HG02981 (cell line): ENCODE measurements around the gene TMEM150B.

Source experiments
- ATAC-seq: cut with Tn5 transposase; IDR thresholded peaks from one replicate; pipeline ENCODE4 v1.9.1; 2021; ENCODE audit warnings: mild to moderate bottlenecking, moderate library complexity; ENCODE audit not compliant: unreplicated experiment

Gene TMEM150B

DNA sequence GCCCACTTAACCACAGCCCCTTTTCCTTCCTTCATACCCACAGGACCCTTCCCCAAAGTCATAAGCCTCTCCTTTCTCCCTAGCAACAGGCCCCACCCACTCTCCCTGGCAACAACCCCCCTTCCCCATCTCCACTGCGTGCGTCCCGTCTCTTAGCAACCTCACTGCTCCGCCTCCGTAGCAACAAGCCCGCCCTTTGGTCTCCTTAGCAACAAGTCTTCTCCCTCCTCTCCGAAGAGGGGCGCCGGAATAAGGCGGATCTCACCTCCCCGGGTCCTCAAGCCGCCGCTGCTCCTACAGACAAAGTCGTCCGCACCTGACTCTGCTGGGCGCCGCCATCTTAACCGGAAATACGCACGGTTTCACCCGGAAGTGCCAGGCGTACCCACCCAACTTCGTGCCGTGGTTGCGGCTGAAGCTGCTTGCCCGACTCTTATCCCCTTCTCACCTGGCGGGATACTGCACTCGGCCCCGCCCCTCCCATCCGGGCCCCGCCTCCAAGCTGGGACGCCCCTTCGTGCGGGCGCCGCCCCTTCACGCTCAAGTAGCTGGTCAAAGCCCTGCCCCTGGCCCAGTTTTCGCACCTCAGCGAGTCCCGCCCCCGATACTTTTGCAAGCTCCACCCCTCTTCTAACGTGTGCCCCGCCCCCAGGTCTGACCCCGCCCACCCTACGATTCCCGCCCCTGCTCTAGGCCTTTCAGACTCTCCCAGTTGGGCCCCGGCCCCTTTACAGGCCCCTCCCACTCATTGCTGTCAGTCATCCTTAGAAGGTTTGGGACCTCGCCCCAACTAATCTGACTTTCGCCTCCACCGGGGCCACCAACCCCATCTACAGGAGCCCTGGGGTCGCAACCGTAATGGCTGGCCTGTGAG is 45.1 kb downstream of the TMEM150B start, which contains the start of gene HSPBP1:
Gene HSPBP1 (minus strand): TSS at position 341 of the 874 bp plus-strand sequence. CDS start 502 bp downstream, outside the sequence.
- ATAC-seq = peak; percentile 66

- no peak for ATAC-seq
Observed at GRCh38 chr19:55279340-55279739, 45.8 kb downstream of the TMEM150B start.

GRCh38 chr19:55278391-55279135 is 46.6 kb downstream of the TMEM150B start:
- no peak for ATAC-seq

- ATAC-seq = no peak
Observed at GRCh38 chr19:55277494-55277893, 47.6 kb downstream of the TMEM150B start.

DNA sequence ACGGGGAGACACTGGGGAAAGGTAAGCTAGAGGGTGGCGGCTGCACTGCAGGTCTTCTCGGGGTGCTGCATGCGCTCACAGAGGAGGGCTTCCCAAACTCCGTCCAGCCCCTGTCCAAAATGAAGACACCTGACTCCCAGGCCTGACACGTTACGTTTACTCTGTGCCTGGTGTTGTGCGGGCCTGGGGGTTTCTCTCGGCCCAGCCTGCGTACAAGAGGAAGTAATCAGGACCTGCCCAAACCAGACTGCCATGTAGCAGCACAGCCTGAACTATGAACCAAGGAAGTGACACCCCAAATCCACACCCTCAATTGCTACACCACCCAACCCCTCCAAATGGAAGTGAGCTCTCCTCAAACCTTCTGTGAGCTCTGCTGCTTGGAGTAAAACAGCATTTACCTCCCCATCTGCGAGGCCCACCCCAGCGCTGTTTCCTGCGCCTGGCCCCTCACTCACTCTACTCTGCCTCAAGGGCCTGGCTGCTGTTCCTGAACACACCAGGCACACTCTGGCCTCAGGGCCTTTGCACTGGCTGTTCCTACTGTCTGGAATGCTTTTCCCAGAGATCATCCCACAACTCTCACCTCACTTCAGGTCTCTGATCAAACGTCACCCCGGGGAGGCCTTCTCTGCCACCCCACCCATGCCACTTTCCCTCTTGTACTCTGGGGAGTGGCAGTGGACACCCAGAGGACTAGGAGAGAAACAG is 48.3 kb downstream of the TMEM150B start:
- no peak for ATAC-seq

DNA sequence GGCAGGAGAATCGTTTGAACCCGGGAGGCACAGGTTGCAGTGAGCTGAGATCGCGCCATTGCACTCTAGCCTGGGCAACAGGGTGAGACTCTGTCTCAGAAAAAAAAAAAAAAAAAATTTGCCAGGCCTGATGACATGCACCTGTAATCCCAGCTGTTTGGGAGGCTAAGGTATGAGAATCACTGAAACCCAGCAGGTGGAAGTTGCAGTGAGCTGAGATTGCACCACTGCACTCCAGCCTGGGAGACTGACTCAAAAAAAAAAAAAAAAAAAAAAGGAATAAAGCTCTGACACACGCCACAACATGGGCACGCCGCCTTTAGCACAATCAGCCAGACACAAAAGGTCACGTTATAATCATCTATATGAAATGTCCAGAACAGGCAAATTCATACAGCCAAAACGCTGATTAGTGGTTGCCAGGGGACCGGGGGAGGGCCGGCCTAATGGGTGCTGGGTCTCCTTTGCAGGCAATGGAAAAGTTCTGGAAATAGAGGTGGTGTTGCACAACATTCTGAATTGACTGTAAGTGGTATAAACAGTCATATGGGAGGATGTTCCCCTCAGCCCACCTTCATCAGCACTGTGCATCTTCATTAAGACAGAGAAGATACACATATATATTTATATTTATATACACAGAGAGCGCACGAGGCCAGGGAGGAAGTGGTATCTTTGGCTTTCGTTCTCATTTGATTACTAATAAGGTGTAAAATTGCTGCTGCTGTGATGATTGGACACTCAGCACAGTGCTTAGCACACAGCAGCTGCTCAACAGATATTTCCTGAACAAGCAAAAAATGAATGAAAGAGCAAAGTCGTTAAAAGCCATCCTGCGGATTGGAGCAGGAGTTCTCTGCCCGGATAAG is 49.1 kb downstream of the TMEM150B start:
- peak; percentile 49 for ATAC-seq

DNA sequence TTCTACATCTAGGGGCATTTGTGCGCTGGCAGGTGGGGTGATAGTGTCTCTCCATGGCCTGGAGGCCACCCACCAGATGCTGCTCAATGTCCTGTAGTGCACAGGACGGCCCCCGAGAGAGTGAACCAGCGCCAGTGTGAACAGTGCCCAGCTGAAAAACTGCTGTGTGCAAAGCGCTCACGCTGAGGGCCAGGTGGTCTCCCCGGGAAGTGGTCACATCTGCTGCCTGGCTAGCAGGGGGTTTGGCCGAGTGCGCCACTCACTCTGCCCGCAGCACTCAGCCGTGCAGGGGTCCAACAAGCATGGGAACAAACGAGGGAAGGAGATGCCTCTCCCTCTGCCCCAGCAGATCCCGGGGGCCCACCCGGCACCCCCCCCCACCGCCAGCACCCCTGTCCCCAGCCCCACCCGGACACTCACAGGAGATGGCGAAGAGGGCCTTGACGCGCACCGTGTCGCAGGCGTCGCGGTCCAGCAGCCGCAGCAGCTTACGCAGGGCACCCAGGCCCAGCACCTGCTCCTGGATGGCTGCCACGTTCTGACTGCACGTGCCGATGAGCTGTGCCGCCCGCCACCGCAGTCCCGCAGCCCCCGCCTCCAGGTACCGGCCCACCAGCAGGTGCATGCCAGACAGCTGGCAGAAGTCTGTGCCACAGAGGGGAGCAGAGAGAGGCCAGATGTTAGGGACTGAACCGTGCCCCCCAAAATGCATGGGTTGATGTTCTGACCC is 51.0 kb downstream of the TMEM150B start:
- ATAC-seq = no peak

- ATAC-seq = no peak
Observed at GRCh38 chr19:55272142-55272541, 53.0 kb downstream of the TMEM150B start.

DNA sequence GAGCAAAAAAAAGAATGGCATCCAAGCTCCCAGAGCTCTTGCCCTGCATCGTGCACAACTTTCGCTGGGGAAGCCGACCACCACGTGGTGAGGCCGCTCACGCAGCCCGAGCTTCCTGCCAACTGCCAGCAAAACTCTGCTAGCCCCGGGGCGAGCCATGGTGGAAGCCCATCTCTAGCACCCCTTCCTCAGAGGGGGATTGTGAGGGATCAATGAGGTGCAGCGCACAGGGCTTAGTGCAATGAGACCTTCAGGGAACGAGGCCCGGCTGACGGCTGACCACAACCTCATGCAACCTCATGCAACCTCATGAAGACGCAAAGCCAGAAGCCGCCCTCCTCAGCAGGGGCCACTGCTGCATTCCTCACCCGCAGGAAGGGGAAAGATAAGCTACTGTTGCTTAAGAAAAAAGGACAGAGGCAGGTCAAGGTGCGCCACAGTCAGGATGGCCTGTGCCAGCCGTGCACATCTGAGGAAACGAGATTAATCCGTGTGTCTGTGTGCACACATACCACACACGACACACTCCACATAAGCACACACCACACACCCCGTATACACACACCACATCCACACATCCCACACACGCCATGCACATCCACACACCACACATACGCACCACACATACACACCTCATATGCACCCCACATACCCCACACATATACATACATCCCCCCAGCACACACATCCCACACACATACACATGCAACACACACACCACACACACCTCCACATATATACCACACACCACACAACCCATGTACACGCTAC is 54.8 kb downstream of the TMEM150B start:
- no peak for ATAC-seq

DNA sequence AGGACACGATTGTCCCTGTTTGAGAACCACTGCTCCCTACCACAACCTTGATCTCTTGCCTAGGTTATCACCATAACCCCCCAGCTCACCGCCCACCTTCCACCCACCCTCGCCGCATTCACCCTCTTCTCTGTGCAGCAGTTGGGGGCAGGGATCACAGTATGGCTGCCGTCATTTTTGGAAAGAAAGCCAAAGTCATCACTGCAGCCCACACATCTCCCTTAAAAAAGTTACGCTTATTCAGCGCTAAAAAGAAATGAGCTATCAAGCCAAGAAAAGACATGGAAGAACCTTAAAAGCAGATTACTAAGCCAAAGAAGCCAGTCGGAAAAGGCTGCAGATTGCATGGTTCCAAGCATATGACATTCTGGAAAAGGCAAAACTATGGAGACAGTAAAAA is 55.8 kb downstream of the TMEM150B start:
- ATAC-seq = no peak

DNA sequence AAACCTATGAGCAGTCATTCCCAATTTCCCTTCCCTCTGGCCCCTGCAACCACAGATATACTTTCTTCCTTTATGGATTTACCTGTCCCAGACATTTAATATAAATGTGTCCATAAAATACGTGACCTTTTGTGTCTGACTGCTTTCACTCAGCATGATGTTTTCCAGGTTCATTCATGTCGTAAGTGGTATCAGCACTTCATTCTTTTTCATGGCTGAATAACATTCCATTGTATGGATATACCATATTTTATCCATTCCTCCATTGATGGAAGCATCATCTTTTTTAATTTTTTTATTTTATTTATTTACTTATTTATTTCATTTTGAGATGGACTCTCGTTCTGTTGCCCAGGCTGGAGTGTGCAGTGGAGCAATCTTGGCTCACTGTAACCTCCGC is 58.3 kb downstream of the TMEM150B start:
- no peak for ATAC-seq

- no peak for ATAC-seq
Observed at GRCh38 chr19:55266404-55266803, 58.7 kb downstream of the TMEM150B start.

DNA sequence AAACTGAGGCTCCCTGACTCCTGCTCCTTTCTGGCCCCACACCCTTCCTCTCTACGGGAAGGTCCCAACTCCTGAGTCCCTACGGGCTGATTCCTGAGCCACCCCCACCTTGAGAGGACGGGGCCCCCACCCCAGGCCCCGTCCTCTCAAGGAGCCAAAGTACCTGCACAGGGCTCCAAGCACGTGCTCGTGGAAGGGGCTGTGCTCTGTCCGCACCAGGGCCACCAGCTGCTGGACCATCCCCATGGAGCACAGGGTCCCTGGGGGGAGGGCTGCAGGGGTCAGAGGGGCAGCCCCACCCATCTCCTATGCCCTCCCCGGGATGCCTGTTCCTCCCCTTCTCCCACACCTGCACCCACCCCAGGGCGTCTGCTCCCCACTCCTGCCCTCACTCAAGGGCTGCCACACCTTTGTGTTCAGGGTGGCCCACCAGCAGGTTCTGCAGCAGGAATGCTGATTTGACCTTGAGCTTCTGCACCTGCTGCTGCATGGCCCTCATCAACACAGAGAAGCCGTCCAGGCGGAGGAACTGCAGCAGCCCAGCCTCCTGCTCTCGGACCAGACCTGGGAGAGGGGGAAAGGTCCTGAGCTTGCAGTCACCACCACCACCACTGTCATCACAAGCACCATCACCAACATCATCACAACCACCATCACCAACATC is 59.3 kb downstream of the TMEM150B start:
- ATAC-seq = no peak

DNA sequence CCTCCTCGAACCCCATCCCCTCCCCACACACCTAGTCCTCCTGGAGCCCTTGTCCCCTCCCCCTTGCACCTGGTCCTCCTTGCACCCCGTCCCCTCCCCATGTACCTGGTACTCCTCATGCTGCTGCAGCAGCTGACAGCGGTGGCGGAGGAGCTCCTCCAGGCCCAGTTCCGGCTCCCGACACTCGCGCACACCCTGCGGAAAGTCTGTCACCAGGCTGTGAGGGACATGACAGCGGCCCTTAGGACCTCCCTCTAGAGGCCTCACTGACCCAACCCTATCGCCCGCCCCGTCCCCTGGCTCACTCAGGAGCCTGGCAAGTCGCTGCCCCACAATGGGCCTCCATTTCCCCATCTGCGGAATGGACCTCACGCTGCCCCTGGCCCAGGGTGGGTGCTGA is 60.0 kb downstream of the TMEM150B start:
- ATAC-seq = no peak

- ATAC-seq = no peak
Observed at GRCh38 chr19:55264531-55264930, 60.6 kb downstream of the TMEM150B start.
